Upper lobe of right lung (tissue), 1 donor: ENCODE results near the gene CTDSPL. TPM values are rescaled to one million over a fixed set of nuclear protein-coding genes. Genes with fewer than 3 reads are reported as not detected.
A peak's percentile ranks its signal among the peaks of the same experiment; 100 is the strongest.

ENCODE experiments used
- ATAC-seq: fragments of 200-7000 bp; cut with Tn5 transposase; one replicate; pipeline ENCODE4 v1.9.1; 2020; ENCODE audit warnings: mild to moderate bottlenecking, moderate library complexity
- DNase-seq: peaks from one replicate; pipeline ENCODE4 v3.0.0-alpha.2; 2020
- H3K27ac ChIP-seq: fragments of 200-600 bp; one replicate; pipeline ENCODE4 v1.8.0; 2022
- H3K27me3 ChIP-seq: fragments of 200-600 bp; one replicate; pipeline ENCODE4 v1.8.0; 2022; ENCODE audit warnings: mild to moderate bottlenecking
- H3K36me3 ChIP-seq: fragments of 200-600 bp; one replicate; pipeline ENCODE4 v1.8.0; 2022
- H3K4me1 ChIP-seq: fragments of 200-600 bp; one replicate; pipeline ENCODE4 v1.8.0; 2022
- H3K4me3 ChIP-seq: fragments of 200-600 bp; one replicate; pipeline ENCODE4 v1.8.0; 2022; ENCODE audit warnings: mild to moderate bottlenecking
- H3K9me3 ChIP-seq: fragments of 200-600 bp; one replicate; pipeline ENCODE4 v1.8.0; 2022
- intact Hi-C: fragments of 100-400 bp; cut with DNase I; formaldehyde crosslinking; loops from one replicate; pipeline ENCODE4 v1.11.0; 2022
- total RNA-seq: library from RNA; stranded (reverse); fragmentation: NEBNext Ultra II Directional; extraction: Animal tissue kit (Norgen Biotek cat#: 25700); gene quantifications from one replicate; pipeline ENCODE4 v1.2.1, GENCODE V29; 2021
- TF ChIP-seq, protein P1 (sequence below): fragments of 200-600 bp; IDR thresholded peaks from one replicate; pipeline ENCODE4 v1.8.0; 2022; ENCODE audit warnings: antibody characterized with exemption
- donor health status: DM: no; HTN: yes; CAD: no; lungs with severe emphysema.

Gene CTDSPL
- total RNA-seq, 1 donor from 2014 or later = 78.6 TPM

- Histone ChIP-seq H3K27ac (no peak overlapping the region), H3K9me3 (no peaks in the 10 kb centered on the region), H3K4me3 (no peak overlapping the region), H3K27me3 (no peaks in the 10 kb centered on the region), H3K36me3 (peaks cover 29% of the 10 kb centered on the region), H3K4me1 (peaks cover 15% of the 10 kb centered on the region)
- DNase-seq (no peak), ATAC-seq (no peak)
- TF ChIP-seq, protein P1, sequence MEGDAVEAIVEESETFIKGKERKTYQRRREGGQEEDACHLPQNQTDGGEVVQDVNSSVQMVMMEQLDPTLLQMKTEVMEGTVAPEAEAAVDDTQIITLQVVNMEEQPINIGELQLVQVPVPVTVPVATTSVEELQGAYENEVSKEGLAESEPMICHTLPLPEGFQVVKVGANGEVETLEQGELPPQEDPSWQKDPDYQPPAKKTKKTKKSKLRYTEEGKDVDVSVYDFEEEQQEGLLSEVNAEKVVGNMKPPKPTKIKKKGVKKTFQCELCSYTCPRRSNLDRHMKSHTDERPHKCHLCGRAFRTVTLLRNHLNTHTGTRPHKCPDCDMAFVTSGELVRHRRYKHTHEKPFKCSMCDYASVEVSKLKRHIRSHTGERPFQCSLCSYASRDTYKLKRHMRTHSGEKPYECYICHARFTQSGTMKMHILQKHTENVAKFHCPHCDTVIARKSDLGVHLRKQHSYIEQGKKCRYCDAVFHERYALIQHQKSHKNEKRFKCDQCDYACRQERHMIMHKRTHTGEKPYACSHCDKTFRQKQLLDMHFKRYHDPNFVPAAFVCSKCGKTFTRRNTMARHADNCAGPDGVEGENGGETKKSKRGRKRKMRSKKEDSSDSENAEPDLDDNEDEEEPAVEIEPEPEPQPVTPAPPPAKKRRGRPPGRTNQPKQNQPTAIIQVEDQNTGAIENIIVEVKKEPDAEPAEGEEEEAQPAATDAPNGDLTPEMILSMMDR = no peak
- intact Hi-C loops = no loop called here
Measured at GRCh38 chr3:37984051-37984450, 122.4 kb downstream of the CTDSPL start.

DNA sequence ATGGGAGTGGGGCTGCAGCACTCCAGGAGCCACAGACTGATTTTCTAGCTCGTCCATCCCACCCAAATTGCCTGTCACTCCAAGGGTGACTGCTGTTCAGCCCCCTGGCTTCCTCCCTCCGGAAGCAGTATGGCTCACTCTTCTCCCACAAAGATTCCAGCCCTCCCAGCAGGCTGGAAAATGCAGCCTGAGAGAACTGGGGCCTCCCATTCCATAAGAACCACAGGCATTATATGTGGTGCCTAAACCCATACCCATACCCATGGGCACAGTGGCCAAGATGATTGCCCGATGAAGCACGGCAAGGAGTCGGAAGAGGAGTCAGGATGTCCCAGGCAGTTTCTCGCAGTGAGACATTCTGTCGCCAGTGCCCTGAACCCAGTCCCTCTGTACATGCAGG is 122.9 kb downstream of the CTDSPL start:
- DNase-seq (no peak), ATAC-seq (no peak)
- TF ChIP-seq, protein P1 = no peak
- H3K36me3 ChIP-seq = peaks cover 29% of the 10 kb centered on the region
- H3K27me3 ChIP-seq = no peaks in the 10 kb centered on the region
- no peak overlapping the region for H3K27ac ChIP-seq
- H3K4me3 ChIP-seq = no peak overlapping the region
- intact Hi-C loops = no loop called here
- H3K9me3 ChIP-seq = no peaks in the 10 kb centered on the region
- H3K4me1 ChIP-seq = peaks cover 15% of the 10 kb centered on the region

DNA sequence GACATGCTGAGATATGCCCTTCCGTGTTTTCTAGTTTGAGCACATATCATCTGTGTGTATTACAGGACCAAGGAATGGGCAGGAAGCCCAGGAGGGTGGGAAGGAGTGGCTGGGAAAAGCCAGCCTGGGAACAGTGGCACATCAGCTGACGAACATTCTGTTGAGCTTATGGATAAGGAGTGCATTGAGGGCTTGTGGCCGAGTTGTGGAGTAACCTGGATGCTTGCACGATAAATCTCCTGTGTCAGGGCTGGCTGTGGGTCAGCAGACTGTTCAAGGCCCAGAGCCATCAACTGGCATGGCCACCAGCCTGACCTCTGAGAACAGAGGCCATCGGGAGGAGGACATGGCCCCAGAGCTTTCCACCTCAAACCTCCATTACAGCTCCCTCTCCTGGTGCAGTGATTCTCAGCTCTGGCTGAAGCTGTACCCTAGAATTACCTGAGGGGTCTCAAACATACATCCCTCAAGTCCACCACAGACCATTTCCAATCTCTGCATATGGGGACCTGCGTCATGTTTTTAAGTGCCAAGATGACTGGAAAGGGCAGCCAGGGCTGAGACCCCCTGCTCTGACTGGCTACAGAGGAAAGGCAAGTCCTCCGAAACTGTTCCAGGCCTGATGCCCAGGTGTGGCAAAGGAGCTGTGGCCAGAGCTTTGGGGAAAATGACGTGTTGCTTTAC is 124.1 kb downstream of the CTDSPL start:
- H3K4me3 ChIP-seq = no peak overlapping the region

GRCh38 chr3:37986479-37987314 is 125.0 kb downstream of the CTDSPL start:
- Histone ChIP-seq H3K27me3 (no peaks in the 10 kb centered on the region), H3K9me3 (no peaks in the 10 kb centered on the region), H3K27ac (peak overlapping the region; percentile 68), H3K4me1 (peaks cover 12% of the 10 kb centered on the region), H3K4me3 (no peak overlapping the region), H3K36me3 (peaks cover 13% of the 10 kb centered on the region)
- DNase-seq = peak; percentile 89
- peak; percentile 88 for ATAC-seq
- intact Hi-C loops = no loop called here
- TF ChIP-seq, protein P1 = no peak

More for the DNA sequence above, 124.1 kb downstream of the CTDSPL start:
- ATAC-seq (peak; percentile 55), DNase-seq (peak; percentile 77)
- Histone ChIP-seq H3K9me3 (no peaks in the 10 kb centered on the region), H3K27ac (peak overlapping the region; percentile 30), H3K36me3 (peaks cover 22% of the 10 kb centered on the region), H3K4me1 (peaks cover 12% of the 10 kb centered on the region), H3K27me3 (no peaks in the 10 kb centered on the region)
- TF ChIP-seq, protein P1 = no peak
- intact Hi-C loops = no loop called here

DNA sequence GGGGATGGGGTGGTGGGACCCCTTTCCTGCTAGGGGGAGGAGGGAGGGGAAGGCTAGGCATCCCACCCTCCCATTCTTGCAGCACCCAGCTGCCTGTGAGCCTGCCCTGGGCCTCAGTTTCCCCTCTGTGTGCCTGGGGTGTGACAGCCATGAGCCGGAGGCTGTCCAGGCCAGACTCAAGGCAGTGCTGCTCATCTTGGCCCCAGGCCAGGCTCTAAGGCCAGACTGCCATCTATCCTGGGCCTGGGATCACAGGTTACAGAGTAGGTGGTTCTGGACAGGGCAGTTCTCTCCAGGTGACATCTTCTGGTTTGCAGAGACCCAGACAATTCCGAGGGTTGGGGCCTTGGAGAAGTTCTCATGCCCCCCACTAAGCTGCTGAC is 125.6 kb downstream of the CTDSPL start:
- Histone ChIP-seq H3K9me3 (no peaks in the 10 kb centered on the region), H3K27me3 (no peaks in the 10 kb centered on the region), H3K4me1 (peaks cover 12% of the 10 kb centered on the region), H3K36me3 (peaks cover 7% of the 10 kb centered on the region), H3K4me3 (no peak overlapping the region), H3K27ac (peak overlapping the region; percentile 68)
- DNase-seq = no peak
- TF ChIP-seq, protein P1 = no peak
- intact Hi-C loops = no loop called here
- ATAC-seq = peak; percentile 1
